Measurements from ENCODE around the gene RAB43. TPM values are rescaled to one million over a fixed set of nuclear protein-coding genes. Genes with fewer than 3 reads are reported as not detected.
"Not testable (repeated sequence)": the region's sequence is repeated elsewhere in the genome, so short reads cannot be mapped to it uniquely, and the experiment has no call there.

Gene RAB43
- total RNA-seq, 2 donors from 2014 or later, result 5.3 to 8.2 TPM

GRCh38 chr3:129117134-129117533 lies 4.5 kb downstream of the RAB43 start:
- Histone ChIP-seq H3K27ac (no peak overlapping the region), H3K4me3 (no peak overlapping the region), H3K4me1 (peaks cover 0 to 43% of the 10 kb centered on the region in 2 donors), H3K9me3 (no peaks in the 10 kb centered on the region), H3K36me3 (peaks cover 7% of the 10 kb centered on the region), H3K27me3 (no peaks in the 10 kb centered on the region)
- DNase-seq (ENCODE audit: low spot score), result no peak
- TF ChIP-seq CTCF (IDR thresholded peaks at IDR 0.05), result no peak

- peaks cover 0 to 43% of the 10 kb centered on the region in 2 donors for H3K4me1 ChIP-seq
- no peak for DNase-seq (ENCODE audit: low spot score)
- no peak overlapping the region for H3K4me3 ChIP-seq
- no peaks in the 10 kb centered on the region for H3K27me3 ChIP-seq
- TF ChIP-seq CTCF (IDR thresholded peaks at IDR 0.05), result no peak
- H3K9me3 ChIP-seq, result no peaks in the 10 kb centered on the region
- H3K36me3 ChIP-seq, result peaks cover 9% of the 10 kb centered on the region
- peak overlapping the region in 1 of 2 donors; percentile 12 for H3K27ac ChIP-seq
Measured at GRCh38 chr3:129116482-129116946, 5.1 kb downstream of the RAB43 start.

- no peaks in the 10 kb centered on the region for H3K9me3 ChIP-seq
- no peaks in the 10 kb centered on the region for H3K27me3 ChIP-seq
- no peak overlapping the region for H3K4me3 ChIP-seq
- no peak for DNase-seq (ENCODE audit: low spot score)
- no peak for TF ChIP-seq CTCF (IDR thresholded peaks at IDR 0.05)
- peaks cover 9% of the 10 kb centered on the region for H3K36me3 ChIP-seq
- H3K27ac ChIP-seq, result no peak overlapping the region
- peaks cover 0 to 32% of the 10 kb centered on the region in 2 donors for H3K4me1 ChIP-seq
Measured at GRCh38 chr3:129114455-129114854, 7.1 kb downstream of the RAB43 start.

- DNase-seq (ENCODE audit: low spot score), result no peak
- Histone ChIP-seq H3K27me3 (no peaks in the 10 kb centered on the region), H3K27ac (no peak overlapping the region), H3K4me1 (peaks cover 0 to 15% of the 10 kb centered on the region in 2 donors), H3K4me3 (no peak overlapping the region), H3K36me3 (peaks cover 16% of the 10 kb centered on the region), H3K9me3 (no peaks in the 10 kb centered on the region)
- no peak for TF ChIP-seq CTCF (IDR thresholded peaks at IDR 0.05)
Measured at GRCh38 chr3:129112308-129113052, 9.1 kb downstream of the RAB43 start.

GRCh38 chr3:129111076-129111780 lies 10.4 kb downstream of the RAB43 start:
- H3K27me3 ChIP-seq; H3K27ac ChIP-seq; H3K9me3 ChIP-seq; DNase-seq (ENCODE audit: low spot score); H3K4me3 ChIP-seq; H3K4me1 ChIP-seq: not testable (repeated sequence)
- peaks cover 16% of the 10 kb centered on the region for H3K36me3 ChIP-seq

GRCh38 chr3:129107793-129108192 lies 13.8 kb downstream of the RAB43 start:
- H3K27me3 ChIP-seq, result no peaks in the 10 kb centered on the region
- DNase-seq (ENCODE audit: low spot score), result no peak
- no peak for TF ChIP-seq CTCF (IDR thresholded peaks at IDR 0.05)
- H3K27ac ChIP-seq, result no peak overlapping the region
- peaks cover 15% of the 10 kb centered on the region for H3K36me3 ChIP-seq
- no peaks in the 10 kb centered on the region for H3K9me3 ChIP-seq
- no peak overlapping the region for H3K4me3 ChIP-seq
- no peaks in the 10 kb centered on the region for H3K4me1 ChIP-seq

Data from right atrium auricular region (tissue), 2 donors.